ENCODE results near the gene UBR2. TPM values are rescaled to one million over a fixed set of nuclear protein-coding genes. Genes with fewer than 3 reads are reported as not detected.

UBR2 gene
- total RNA-seq, 4 donors from 2014 or later: 22.7 to 28.7 (median 25.3) TPM

DNA sequence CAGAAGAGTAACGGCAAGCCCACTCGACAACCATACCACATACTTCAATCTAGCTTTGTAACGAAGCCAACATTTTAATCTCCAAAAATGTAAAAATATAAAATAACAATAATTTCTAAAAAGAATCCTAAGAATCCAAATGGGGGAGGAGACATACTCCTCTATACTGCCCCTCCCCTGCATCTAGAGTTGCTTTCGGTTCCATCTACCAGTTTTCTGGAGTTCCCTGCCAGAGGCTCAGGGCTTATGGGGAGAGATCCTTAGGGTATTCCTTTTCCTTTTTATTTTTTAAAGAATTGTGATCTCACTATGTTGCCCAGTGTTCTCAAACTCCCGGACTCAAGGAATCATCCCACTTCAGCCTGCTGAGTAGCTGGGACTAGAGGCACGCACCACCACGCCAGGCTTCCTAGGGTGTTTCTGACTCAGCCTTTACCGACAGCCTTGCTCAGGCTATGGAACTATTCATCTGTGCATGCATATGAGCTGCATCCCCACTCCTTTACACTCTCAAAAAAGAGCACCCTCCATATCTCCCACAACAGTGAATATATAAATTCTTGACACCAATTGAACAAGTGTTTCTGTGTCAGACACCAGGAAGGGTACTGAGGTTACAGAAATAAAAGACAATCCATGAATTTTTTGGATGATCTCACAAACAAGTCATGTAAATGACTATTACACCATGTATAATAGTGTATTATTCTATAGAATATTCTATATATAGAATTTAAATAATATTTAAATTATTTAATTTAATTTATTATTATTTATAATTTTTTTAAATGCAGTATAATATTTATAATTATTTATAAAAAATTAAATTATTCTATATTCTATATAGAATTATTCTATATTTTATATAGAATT lies 40.7 kb upstream of the UBR2 start:
- no peak for DNase-seq (ENCODE audit: low spot score in 2 of 2)
- 87 to 88% methylated on average over 8 of the region's 8 CpGs for WGBS, 2 donors
- intact Hi-C loops (cut with DNase I; ENCODE audit: low total_unique reads): no loop called here
- no peak overlapping the region for H3K4me3 ChIP-seq (ENCODE audit: low read depth, poor library complexity, severe bottlenecking)
- TF ChIP-seq CTCF (IDR thresholded peaks at IDR 0.05): no peak
- TF ChIP-seq POLR2A (IDR thresholded peaks at IDR 0.05): no peak

GRCh38 chr6:42525206-42525605 lies 38.6 kb upstream of the UBR2 start:
- WGBS, 2 donors: 85% methylated on average over 4 of the region's 4 CpGs
- H3K4me3 ChIP-seq (ENCODE audit: low read depth, poor library complexity, severe bottlenecking): no peak overlapping the region
- intact Hi-C loops (cut with DNase I; ENCODE audit: low total_unique reads): no loop called here
- DNase-seq (ENCODE audit: low spot score in 2 of 2): no peak
- TF ChIP-seq POLR2A (IDR thresholded peaks at IDR 0.05) (no peak), CTCF (IDR thresholded peaks at IDR 0.05) (no peak)

GRCh38 chr6:42526616-42527015 lies 37.2 kb upstream of the UBR2 start:
- DNase-seq (ENCODE audit: low spot score in 2 of 2): no peak
- 96 to 99% methylated on average over 3 of the region's 3 CpGs for WGBS, 2 donors
- no peak for TF ChIP-seq CTCF (IDR thresholded peaks at IDR 0.05)
- TF ChIP-seq POLR2A (IDR thresholded peaks at IDR 0.05): no peak
- intact Hi-C loops (cut with DNase I; ENCODE audit: low total_unique reads): no loop called here
- no peak overlapping the region for H3K4me3 ChIP-seq (ENCODE audit: low read depth, poor library complexity, severe bottlenecking)

DNA sequence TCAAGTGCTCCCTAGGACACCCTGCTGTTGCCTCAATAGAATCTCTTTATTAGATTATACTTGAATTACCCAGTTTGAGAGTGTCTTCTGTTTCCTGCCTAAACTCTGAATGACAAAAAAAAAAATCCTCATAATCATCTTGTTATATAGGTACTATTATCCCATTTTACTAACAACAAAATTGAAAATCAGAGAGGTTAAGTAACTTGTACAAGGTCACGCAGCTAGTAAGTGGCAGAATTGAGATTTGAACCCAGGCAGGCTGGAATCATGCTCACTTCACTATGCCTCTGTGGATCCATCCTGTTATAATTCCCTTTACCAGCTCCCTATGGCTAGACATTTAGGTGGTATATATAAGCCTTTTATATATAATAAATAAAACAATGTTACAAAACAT lies 36.6 kb upstream of the UBR2 start:
- intact Hi-C loops (cut with DNase I; ENCODE audit: low total_unique reads): no loop called here
- WGBS, 2 donors: 94 to 95% methylated on average over 1 of the region's 1 CpG
- TF ChIP-seq CTCF (IDR thresholded peaks at IDR 0.05) (no peak), POLR2A (IDR thresholded peaks at IDR 0.05) (no peak)
- H3K4me3 ChIP-seq (ENCODE audit: low read depth, poor library complexity, severe bottlenecking): no peak overlapping the region
- no peak for DNase-seq (ENCODE audit: low spot score in 2 of 2)

DNA sequence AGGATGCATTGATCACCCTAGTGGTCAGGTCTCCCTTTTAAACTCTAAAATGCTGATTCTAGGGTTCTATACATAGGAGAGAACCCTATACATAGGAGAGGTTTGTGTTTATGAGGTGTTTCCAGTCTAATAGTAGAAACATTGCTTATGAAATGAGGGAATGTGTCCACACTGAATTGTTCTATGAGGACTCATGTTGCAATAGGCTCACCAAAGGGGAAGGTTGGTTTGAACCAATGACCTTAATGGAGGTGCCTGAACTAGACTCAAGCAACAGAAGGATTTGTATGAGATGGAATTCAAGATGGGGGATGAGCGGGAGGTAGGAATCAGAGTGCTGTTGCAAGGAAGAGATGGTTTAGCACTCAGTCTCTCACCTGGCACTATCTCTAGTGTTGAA lies 33.5 kb upstream of the UBR2 start:
- TF ChIP-seq CTCF (IDR thresholded peaks at IDR 0.05) (no peak), POLR2A (IDR thresholded peaks at IDR 0.05) (no peak)
- DNase-seq (ENCODE audit: low spot score in 2 of 2): no peak
- WGBS, 2 donors: 96 to 98% methylated on average over 1 of the region's 1 CpG
- no peak overlapping the region for H3K4me3 ChIP-seq (ENCODE audit: low read depth, poor library complexity, severe bottlenecking)
- intact Hi-C loops (cut with DNase I; ENCODE audit: low total_unique reads): no loop called here

GRCh38 chr6:42530751-42531150 lies 33.1 kb upstream of the UBR2 start:
- WGBS, 2 donors: 64 to 76% methylated on average over 1 of the region's 1 CpG
- intact Hi-C loops (cut with DNase I; ENCODE audit: low total_unique reads): no loop called here
- no peak overlapping the region for H3K4me3 ChIP-seq (ENCODE audit: low read depth, poor library complexity, severe bottlenecking)
- TF ChIP-seq CTCF (IDR thresholded peaks at IDR 0.05) (no peak), POLR2A (IDR thresholded peaks at IDR 0.05) (no peak)
- DNase-seq (ENCODE audit: low spot score in 2 of 2): no peak

Measured in lower leg skin (tissue), 4 donors.